HUES64 (cell line): ENCODE results near the gene PLCB1.

Experiments
- H3K27ac ChIP-seq: 2 replicates; pipeline ENCODE4 v1.7.0; 2013; ENCODE audit warnings: low read depth, low read length, inconsistent platforms
- H3K27me3 ChIP-seq: 2 replicates; pipeline ENCODE4 v1.6.1; 2013; ENCODE audit warnings: mild to moderate bottlenecking, low read length; ENCODE audit not compliant: insufficient read depth
- H3K36me3 ChIP-seq: 2 replicates; pipeline ENCODE4 v1.6.1; 2013; ENCODE audit warnings: mild to moderate bottlenecking, low read length; ENCODE audit not compliant: insufficient read depth
- H3K4me1 ChIP-seq: 2 replicates; pipeline ENCODE4 v1.6.1; 2013; ENCODE audit warnings: mild to moderate bottlenecking, low read length, moderate library complexity; ENCODE audit not compliant: insufficient read depth
- H3K4me3 ChIP-seq: 2 replicates; pipeline ENCODE4 v1.5.1; 2013; ENCODE audit warnings: mild to moderate bottlenecking, low read length, moderate library complexity
- H3K9ac ChIP-seq: 2 replicates; pipeline ENCODE4 v1.6.1; 2013; ENCODE audit warnings: mild to moderate bottlenecking, low read depth, low read length
- H3K9me3 ChIP-seq: 2 replicates; pipeline ENCODE4 v1.6.1; 2013; ENCODE audit warnings: low read depth, low read length; ENCODE audit not compliant: insufficient read depth
- WGBS: fragments of 150-250, 120-280 bp; methylation state at CpG from one replicate; pipeline ENCODE4 v1.1.7; 2013; ENCODE audit warnings: missing lambda C conversion rate; 5-methylcytosine and 5-hydroxymethylcytosine counted together

Gene PLCB1

GRCh38 chr20:8518878-8519277 is 386.8 kb downstream of the PLCB1 start:
- H3K4me3 ChIP-seq = no peak overlapping the region
- no peak overlapping the region for H3K9ac ChIP-seq
- H3K4me1 ChIP-seq = peaks cover 8% of the 10 kb centered on the region
- no peak overlapping the region for H3K27ac ChIP-seq
- no peaks in the 10 kb centered on the region for H3K36me3 ChIP-seq
- 64% methylated on average over 4 of the region's 4 CpGs for WGBS
- no peaks in the 10 kb centered on the region for H3K27me3 ChIP-seq
- H3K9me3 ChIP-seq = no peaks in the 10 kb centered on the region

GRCh38 chr20:8519887-8520286 is 387.8 kb downstream of the PLCB1 start:
- WGBS = 88% methylated on average over 1 of the region's 1 CpG
- no peaks in the 10 kb centered on the region for H3K9me3 ChIP-seq
- peaks cover 16% of the 10 kb centered on the region for H3K4me1 ChIP-seq
- no peaks in the 10 kb centered on the region for H3K36me3 ChIP-seq
- H3K27me3 ChIP-seq = no peaks in the 10 kb centered on the region
- H3K9ac ChIP-seq = no peak overlapping the region
- H3K27ac ChIP-seq = no peak overlapping the region
- no peak overlapping the region for H3K4me3 ChIP-seq

GRCh38 chr20:8522168-8522567 is 390.1 kb downstream of the PLCB1 start:
- whole genome bisulfite sequencing = 94% methylated on average over 4 of the region's 4 CpGs
- H3K9ac ChIP-seq = no peak overlapping the region
- H3K4me1 ChIP-seq = peaks cover 16% of the 10 kb centered on the region
- no peak overlapping the region for H3K4me3 ChIP-seq
- no peaks in the 10 kb centered on the region for H3K27me3 ChIP-seq
- no peaks in the 10 kb centered on the region for H3K9me3 ChIP-seq
- no peaks in the 10 kb centered on the region for H3K36me3 ChIP-seq
- no peak overlapping the region for H3K27ac ChIP-seq

GRCh38 chr20:8523684-8524083 is 391.6 kb downstream of the PLCB1 start:
- Histone ChIP-seq H3K27me3 (no peaks in the 10 kb centered on the region), H3K9me3 (no peaks in the 10 kb centered on the region), H3K4me1 (peaks cover 16% of the 10 kb centered on the region), H3K27ac (no peak overlapping the region), H3K36me3 (no peaks in the 10 kb centered on the region), H3K9ac (no peak overlapping the region), H3K4me3 (no peak overlapping the region)
- 61% methylated on average over 3 of the region's 5 CpGs for WGBS

GRCh38 chr20:8524101-8525016 is 392.3 kb downstream of the PLCB1 start:
- H3K9me3 ChIP-seq = no peaks in the 10 kb centered on the region
- peak overlapping the region; percentile 30; the same call in 1 of the 2 replicates for H3K27ac ChIP-seq
- H3K27me3 ChIP-seq = no peaks in the 10 kb centered on the region
- H3K4me1 ChIP-seq = peaks cover 12% of the 10 kb centered on the region
- H3K4me3 ChIP-seq = no peak overlapping the region
- 63% methylated on average over 5 of the region's 5 CpGs for WGBS
- H3K9ac ChIP-seq = 0 out of 2 replicates have a peak overlapping the region, but pooled peaks have one; percentile 24
- no peaks in the 10 kb centered on the region for H3K36me3 ChIP-seq

- H3K9ac ChIP-seq = no peak overlapping the region
- H3K36me3 ChIP-seq = no peaks in the 10 kb centered on the region
Observed at GRCh38 chr20:8525017-8525343, 392.9 kb downstream of the PLCB1 start.

GRCh38 chr20:8526610-8527009 is 394.5 kb downstream of the PLCB1 start:
- Histone ChIP-seq H3K27ac (no peak overlapping the region), H3K9me3 (no peaks in the 10 kb centered on the region), H3K36me3 (no peaks in the 10 kb centered on the region), H3K27me3 (no peaks in the 10 kb centered on the region), H3K9ac (no peak overlapping the region), H3K4me1 (peaks cover 8% of the 10 kb centered on the region), H3K4me3 (no peak overlapping the region)
- 91% methylated on average over 1 of the region's 2 CpGs for WGBS

More at GRCh38 chr20:8525017-8525343, 392.9 kb downstream of the PLCB1 start:
- Histone ChIP-seq H3K27ac (no peak overlapping the region), H3K4me3 (no peak overlapping the region), H3K9me3 (no peaks in the 10 kb centered on the region), H3K4me1 (peaks cover 8% of the 10 kb centered on the region), H3K27me3 (no peaks in the 10 kb centered on the region)

GRCh38 chr20:8527998-8528723 is 396.1 kb downstream of the PLCB1 start:
- Histone ChIP-seq H3K9ac (no peak overlapping the region), H3K36me3 (no peaks in the 10 kb centered on the region), H3K27ac (no peak overlapping the region), H3K9me3 (no peaks in the 10 kb centered on the region), H3K4me3 (no peak overlapping the region), H3K27me3 (no peaks in the 10 kb centered on the region), H3K4me1 (peaks cover 8% of the 10 kb centered on the region)
- WGBS = 89% methylated on average over 4 of the region's 4 CpGs

- no peaks in the 10 kb centered on the region for H3K36me3 ChIP-seq
- no peaks in the 10 kb centered on the region for H3K27me3 ChIP-seq
- H3K27ac ChIP-seq = no peak overlapping the region
- 85% methylated on average over 1 of the region's 1 CpG for WGBS
- no peak overlapping the region for H3K9ac ChIP-seq
- H3K4me3 ChIP-seq = no peak overlapping the region
- H3K9me3 ChIP-seq = no peaks in the 10 kb centered on the region
- 0 out of 2 replicates have a peak, but pooled peaks cover 3% of the 10 kb centered on the region for H3K4me1 ChIP-seq
Observed at GRCh38 chr20:8530022-8530421, 398.0 kb downstream of the PLCB1 start.

GRCh38 chr20:8532169-8532568 is 400.1 kb downstream of the PLCB1 start:
- H3K4me3 ChIP-seq = no peak overlapping the region
- H3K4me1 ChIP-seq = 0 out of 2 replicates have a peak, but pooled peaks cover 3% of the 10 kb centered on the region
- 97% methylated on average over 3 of the region's 3 CpGs for WGBS
- H3K36me3 ChIP-seq = no peaks in the 10 kb centered on the region
- no peak overlapping the region for H3K27ac ChIP-seq
- H3K9ac ChIP-seq = no peak overlapping the region
- H3K9me3 ChIP-seq = no peaks in the 10 kb centered on the region
- H3K27me3 ChIP-seq = no peaks in the 10 kb centered on the region

- Histone ChIP-seq H3K36me3 (no peaks in the 10 kb centered on the region), H3K4me3 (no peak overlapping the region), H3K27me3 (no peaks in the 10 kb centered on the region), H3K4me1 (0 out of 2 replicates have a peak, but pooled peaks cover 3% of the 10 kb centered on the region), H3K9me3 (no peaks in the 10 kb centered on the region), H3K27ac (no peak overlapping the region), H3K9ac (no peak overlapping the region)
- 55% methylated on average over 5 of the region's 5 CpGs for whole genome bisulfite sequencing
Observed at GRCh38 chr20:8534368-8535160, 402.5 kb downstream of the PLCB1 start.
